ENCODE data around the gene STEAP3.
A peak's percentile ranks its signal among the peaks of the same experiment; 100 is the strongest.

Gene STEAP3

GRCh38 chr2:119253760-119254600 is 30.3 kb downstream of the STEAP3 start:
- H3K4me3 ChIP-seq (ENCODE audit: control insufficient read depth, low read depth, low read length) = no peak overlapping the region
- DNase-seq (ENCODE audit: low read depth) = no peak
- no peak for TF ChIP-seq CTCF (conservative IDR thresholded peaks at IDR 0.05; ENCODE audit: control insufficient read depth, insufficient read depth, low read depth, low read length)

GRCh38 chr2:119254601-119255080 is 31.0 kb downstream of the STEAP3 start:
- TF ChIP-seq CTCF (conservative IDR thresholded peaks at IDR 0.05; ENCODE audit: control insufficient read depth, insufficient read depth, low read depth, low read length) = no peak
- no peak for DNase-seq (ENCODE audit: low read depth)
- no peak overlapping the region for H3K4me3 ChIP-seq (ENCODE audit: control insufficient read depth, low read depth, low read length)

GRCh38 chr2:119255760-119256581 is 32.3 kb downstream of the STEAP3 start:
- H3K4me3 ChIP-seq (ENCODE audit: control insufficient read depth, low read depth, low read length) = no peak overlapping the region
- no peak for TF ChIP-seq CTCF (conservative IDR thresholded peaks at IDR 0.05; ENCODE audit: control insufficient read depth, insufficient read depth, low read depth, low read length)
- peak; percentile 99 for DNase-seq (ENCODE audit: low read depth)

GRCh38 chr2:119256582-119256921 is 32.9 kb downstream of the STEAP3 start:
- no peak overlapping the region for H3K4me3 ChIP-seq (ENCODE audit: control insufficient read depth, low read depth, low read length)
- no peak for TF ChIP-seq CTCF (conservative IDR thresholded peaks at IDR 0.05; ENCODE audit: control insufficient read depth, insufficient read depth, low read depth, low read length)
- no peak for DNase-seq (ENCODE audit: low read depth)

- no peak for DNase-seq (ENCODE audit: low read depth)
- H3K4me3 ChIP-seq (ENCODE audit: control insufficient read depth, low read depth, low read length) = no peak overlapping the region
- TF ChIP-seq CTCF (conservative IDR thresholded peaks at IDR 0.05; ENCODE audit: control insufficient read depth, insufficient read depth, low read depth, low read length) = no peak
Observed at GRCh38 chr2:119257198-119257597, 33.6 kb downstream of the STEAP3 start.

- H3K4me3 ChIP-seq (ENCODE audit: control insufficient read depth, low read depth, low read length) = no peak overlapping the region
- no peak for DNase-seq (ENCODE audit: low read depth)
- no peak for TF ChIP-seq CTCF (conservative IDR thresholded peaks at IDR 0.05; ENCODE audit: control insufficient read depth, insufficient read depth, low read depth, low read length)
Observed at GRCh38 chr2:119259296-119259860, 35.7 kb downstream of the STEAP3 start.
